Uterus (tissue), 2 donors: Measurements from ENCODE around the gene AP2A2.

Experiments used
- POLR2A ChIP-seq, 2 donors: fragments of 450-650 bp; IDR thresholded peaks; one replicate each; pipeline ENCODE4 v1.6.1; 2016; ENCODE audit warnings: antibody characterized with exemption in 2 of 2, mild to moderate bottlenecking in 1 of 2, moderate library complexity in 1 of 2
- TF ChIP-seq, protein P1 (sequence below), 4 experiments: fragments of 200-600 bp in 2 of 4; fragments of 450-650 bp in 2 of 4; sonication (generic) in 2 of 4; IDR thresholded peaks; one replicate each; pipeline ENCODE4 v1.5.1; 2016 to 2019; ENCODE audit warnings: antibody characterized with exemption in 4 of 4, mild to moderate bottlenecking in 2 of 4, moderate library complexity in 1 of 4

DNA sequence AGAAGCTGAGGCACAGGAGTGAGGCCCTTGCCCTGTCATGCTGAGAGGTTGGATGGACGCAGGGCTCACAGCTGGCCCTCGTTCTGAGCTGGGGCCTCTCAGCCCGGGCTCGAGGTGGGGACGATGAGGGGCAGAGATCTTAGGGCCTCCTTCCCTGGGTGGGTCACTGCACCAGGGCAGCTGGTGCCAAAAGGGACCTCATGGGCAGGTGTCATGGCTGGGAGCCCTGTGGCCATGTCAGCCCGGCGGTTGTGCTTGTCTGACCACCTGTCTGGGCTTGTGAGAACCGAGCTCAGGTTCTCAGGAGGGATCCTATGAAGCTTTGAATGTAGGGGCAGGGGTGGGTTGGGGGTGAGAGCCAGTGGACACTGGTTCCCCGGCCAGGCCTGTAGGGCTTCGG, 112.7 kb downstream of the AP2A2 start:
- TF ChIP-seq, protein P1, sequence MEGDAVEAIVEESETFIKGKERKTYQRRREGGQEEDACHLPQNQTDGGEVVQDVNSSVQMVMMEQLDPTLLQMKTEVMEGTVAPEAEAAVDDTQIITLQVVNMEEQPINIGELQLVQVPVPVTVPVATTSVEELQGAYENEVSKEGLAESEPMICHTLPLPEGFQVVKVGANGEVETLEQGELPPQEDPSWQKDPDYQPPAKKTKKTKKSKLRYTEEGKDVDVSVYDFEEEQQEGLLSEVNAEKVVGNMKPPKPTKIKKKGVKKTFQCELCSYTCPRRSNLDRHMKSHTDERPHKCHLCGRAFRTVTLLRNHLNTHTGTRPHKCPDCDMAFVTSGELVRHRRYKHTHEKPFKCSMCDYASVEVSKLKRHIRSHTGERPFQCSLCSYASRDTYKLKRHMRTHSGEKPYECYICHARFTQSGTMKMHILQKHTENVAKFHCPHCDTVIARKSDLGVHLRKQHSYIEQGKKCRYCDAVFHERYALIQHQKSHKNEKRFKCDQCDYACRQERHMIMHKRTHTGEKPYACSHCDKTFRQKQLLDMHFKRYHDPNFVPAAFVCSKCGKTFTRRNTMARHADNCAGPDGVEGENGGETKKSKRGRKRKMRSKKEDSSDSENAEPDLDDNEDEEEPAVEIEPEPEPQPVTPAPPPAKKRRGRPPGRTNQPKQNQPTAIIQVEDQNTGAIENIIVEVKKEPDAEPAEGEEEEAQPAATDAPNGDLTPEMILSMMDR (IDR thresholded peaks at IDR 0.05): no peak
- TF ChIP-seq POLR2A (IDR thresholded peaks at IDR 0.05): no peak
